Right cardiac atrium (tissue), 5 donors: ENCODE data around the gene ZHX3. TPM values are rescaled to one million over a fixed set of nuclear protein-coding genes. Genes with fewer than 3 reads are reported as not detected.
A peak's percentile ranks its signal among the peaks of the same experiment; 100 is the strongest.

Experiments
- ATAC-seq, 2 donors: fragments of 200-7000 bp; cut with Tn5 transposase; one replicate each; pipeline versions ENCODE4 v1.8.0 to v1.9.1; 2020; ENCODE audit warnings: moderate library complexity in 2 of 2, mild to moderate bottlenecking in 1 of 2
- DNase-seq, 3 donors: peaks; one replicate each; pipeline ENCODE4 v3.0.0-alpha.2; 2020
- H3K27ac ChIP-seq: one replicate; pipeline ENCODE4 v1.5.1; 2013; ENCODE audit warnings: mild to moderate bottlenecking, low read length, control low read depth, moderate library complexity
- H3K27me3 ChIP-seq: one replicate; pipeline ENCODE4 v1.6.1; 2013; ENCODE audit not compliant: control insufficient read depth, insufficient read depth
- H3K4me1 ChIP-seq: one replicate; pipeline ENCODE4 v1.6.1; 2013; ENCODE audit warnings: low read length; ENCODE audit not compliant: control insufficient read depth, insufficient read depth
- H3K4me3 ChIP-seq: one replicate; pipeline ENCODE4 v1.5.1; 2013; ENCODE audit warnings: low read length, control low read depth
- H3K9me3 ChIP-seq: one replicate; pipeline ENCODE4 v1.6.1; 2013; ENCODE audit warnings: low read length; ENCODE audit not compliant: control insufficient read depth
- WGBS: extraction: QIAGEN DNeasy Blood & Tissue Kit; methylation state at CpG from one replicate; pipeline ENCODE4 v1.1.7; 2013; 5-methylcytosine and 5-hydroxymethylcytosine counted together
- intact Hi-C, 4 donors: fragments of 100-400 bp; cut with DNase I; formaldehyde crosslinking; loops; one replicate each; pipeline versions ENCODE4 v1.11.0 to v1.14.0; 2022 to 2023
- polyA plus RNA-seq: library from polyadenylated mRNA; stranded (reverse); fragments of 200-250 nt; gene quantifications from one replicate; pipeline ENCODE4 v1.2.3, GENCODE V29; 2013
- total RNA-seq, 4 donors: library from RNA; stranded (reverse); fragmentation: NEBNext Ultra II Directional; extraction: Animal tissue kit (Norgen Biotek cat#: 25700); gene quantifications; one replicate each; pipeline ENCODE4 v1.2.1, GENCODE V29; 2021
- donor health status: healthy with polysubstance abuse.
- donor health status: DM: no; HTN: yes; CAD: no.
- donor health status: DM: no; HTN: no; CAD: no.
- donor health status: DM: no; HTN: yes; CAD: no; lungs with severe emphysema.
- donor health status: DM: yes; HTN: yes; CAD: no.

ZHX3 gene
- total and polyA plus RNA-seq, 5 donors, result 11.6 to 39.7 (median 33.4) TPM

GRCh38 chr20:41147767-41148191, 169.8 kb downstream of the ZHX3 start:
- DNase-seq, result peak; percentile 43 to 78 (median 73)
- peak; percentile 62 to 71 for ATAC-seq
- peak overlapping the region; percentile 68 for H3K27ac ChIP-seq
- H3K4me1 ChIP-seq, result peaks cover 67% of the 10 kb centered on the region
- no peaks in the 10 kb centered on the region for H3K27me3 ChIP-seq
- 42% methylated on average over 8 of the region's 8 CpGs for WGBS
- H3K4me3 ChIP-seq, result no peak overlapping the region
- H3K9me3 ChIP-seq, result no peaks in the 10 kb centered on the region
- intact Hi-C loops, result no loop called here

GRCh38 chr20:41145821-41146620, 171.5 kb downstream of the ZHX3 start:
- Histone ChIP-seq H3K27me3 (no peaks in the 10 kb centered on the region), H3K4me3 (no peak overlapping the region), H3K4me1 (peaks cover 65% of the 10 kb centered on the region), H3K9me3 (no peaks in the 10 kb centered on the region), H3K27ac (peak overlapping the region; percentile 69)
- intact Hi-C loops, result no loop called here
- 57% methylated on average over 12 of the region's 12 CpGs for WGBS
- DNase-seq, result peak; percentile 70 to 86 (median 79)
- peak; percentile 43 to 56 for ATAC-seq

DNA sequence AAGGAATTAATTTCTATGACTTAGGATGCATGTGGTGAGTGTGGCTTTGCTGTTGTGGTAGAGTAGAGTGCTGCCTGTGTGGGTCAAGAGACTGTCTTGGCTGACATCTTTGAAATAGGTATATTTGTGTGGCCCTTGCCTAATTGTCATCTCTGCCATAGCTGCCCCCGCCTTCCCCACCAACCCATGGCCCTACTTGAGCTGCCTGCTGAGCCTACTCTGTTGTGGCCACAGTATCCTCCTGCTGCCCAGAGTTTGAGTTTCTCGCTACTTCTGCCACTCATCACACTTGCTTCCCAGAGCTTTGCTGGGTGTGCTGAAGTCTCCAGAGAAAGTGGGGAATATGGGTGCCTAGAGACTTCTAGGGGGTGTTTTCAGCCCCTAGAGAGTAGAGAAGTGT, 172.2 kb downstream of the ZHX3 start:
- Histone ChIP-seq H3K27me3 (no peaks in the 10 kb centered on the region), H3K4me1 (peaks cover 67% of the 10 kb centered on the region), H3K4me3 (no peak overlapping the region), H3K27ac (peak overlapping the region; percentile 69), H3K9me3 (no peaks in the 10 kb centered on the region)
- DNase-seq (no peak), ATAC-seq (no peak)
- intact Hi-C loops, result no loop called here
- 99% methylated on average over 2 of the region's 2 CpGs for WGBS

GRCh38 chr20:41143354-41143753, 174.2 kb downstream of the ZHX3 start:
- intact Hi-C loops, result no loop called here
- H3K4me3 ChIP-seq, result no peak overlapping the region
- DNase-seq (no peak), ATAC-seq (no peak)
- H3K27ac ChIP-seq, result peak overlapping the region; percentile 56
- WGBS, result 77% methylated on average over 2 of the region's 2 CpGs
- H3K27me3 ChIP-seq, result no peaks in the 10 kb centered on the region
- H3K4me1 ChIP-seq, result peaks cover 64% of the 10 kb centered on the region
- H3K9me3 ChIP-seq, result no peaks in the 10 kb centered on the region

- intact Hi-C loops, result no loop called here
- Histone ChIP-seq H3K27me3 (no peaks in the 10 kb centered on the region), H3K27ac (peak overlapping the region; percentile 56), H3K9me3 (no peaks in the 10 kb centered on the region), H3K4me1 (peaks cover 60% of the 10 kb centered on the region), H3K4me3 (no peak overlapping the region)
- peak in 1 of 3 donors; percentile 38 for DNase-seq
- WGBS, result 42% methylated on average over 5 of the region's 5 CpGs
- no peak for ATAC-seq
These were observed 174.6 kb downstream of the ZHX3 start for GRCh38 chr20:41142919-41143318.

- peak overlapping the region; percentile 55 for H3K27ac ChIP-seq
- WGBS, result 63% methylated on average over 4 of the region's 4 CpGs
- ATAC-seq (no peak), DNase-seq (peak in 1 of 3 donors; percentile 39)
- H3K27me3 ChIP-seq, result no peaks in the 10 kb centered on the region
- no peaks in the 10 kb centered on the region for H3K9me3 ChIP-seq
- intact Hi-C loops, result no loop called here
- no peak overlapping the region for H3K4me3 ChIP-seq
- peaks cover 55% of the 10 kb centered on the region for H3K4me1 ChIP-seq
These were observed 175.3 kb downstream of the ZHX3 start for GRCh38 chr20:41142245-41142644.

GRCh38 chr20:41141153-41141815, 176.2 kb downstream of the ZHX3 start:
- Histone ChIP-seq H3K9me3 (no peaks in the 10 kb centered on the region), H3K27me3 (no peaks in the 10 kb centered on the region), H3K4me1 (peaks cover 46% of the 10 kb centered on the region), H3K4me3 (no peak overlapping the region), H3K27ac (peak overlapping the region; percentile 71)
- ATAC-seq (peak; percentile 1 to 70), DNase-seq (peak; percentile 74 to 86 (median 85))
- intact Hi-C loops, result no loop called here
- 38% methylated on average over 8 of the region's 8 CpGs for WGBS

DNA sequence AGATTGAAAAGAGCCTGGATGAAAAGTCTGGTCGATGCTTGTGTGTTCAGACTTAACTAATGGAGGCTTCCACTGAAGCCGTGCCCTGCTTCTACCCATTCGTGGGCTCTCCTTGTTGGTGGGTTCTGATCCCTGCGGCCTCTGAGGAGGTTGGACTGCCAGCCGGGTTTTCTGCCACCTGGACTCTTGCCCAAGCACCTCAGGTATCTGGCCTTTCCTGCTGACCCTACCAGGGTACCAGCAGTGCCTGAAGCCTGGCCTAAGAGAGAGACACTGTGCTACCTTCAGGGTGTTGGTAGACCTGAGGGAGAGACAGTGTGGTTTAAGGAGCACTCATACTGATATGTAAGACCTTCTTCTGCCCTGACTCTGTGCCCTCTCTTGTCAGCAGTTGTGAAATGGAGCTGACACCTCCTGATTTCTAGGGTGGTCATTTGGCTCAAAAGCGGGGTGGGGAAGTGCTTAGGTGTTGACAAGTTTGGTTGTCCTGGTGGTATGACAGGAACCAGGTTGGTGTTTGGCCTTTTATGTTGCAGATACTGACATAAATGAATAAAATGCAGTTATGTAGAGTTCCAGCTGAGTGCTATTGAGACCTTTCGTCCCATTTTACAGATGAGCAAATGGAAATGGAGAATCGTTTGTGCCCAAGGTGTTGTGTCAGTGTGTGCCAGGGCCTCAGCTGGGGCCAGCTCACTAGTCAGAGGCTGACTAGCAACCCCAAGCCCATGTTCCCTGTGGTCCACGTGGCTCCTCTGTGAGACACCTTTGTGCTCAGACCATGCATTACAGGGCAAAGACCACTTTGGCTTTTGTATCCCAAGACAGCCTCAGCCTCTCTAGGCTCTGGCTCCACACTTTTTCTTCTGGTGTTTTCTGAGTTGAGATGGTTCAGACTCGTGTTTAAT, 177.1 kb downstream of the ZHX3 start:
- Histone ChIP-seq H3K27me3 (no peaks in the 10 kb centered on the region), H3K27ac (peak overlapping the region; percentile 71), H3K9me3 (no peaks in the 10 kb centered on the region), H3K4me1 (peaks cover 41% of the 10 kb centered on the region), H3K4me3 (no peak overlapping the region)
- intact Hi-C loops, result no loop called here
- 56% methylated on average over 10 of the region's 10 CpGs for WGBS
- ATAC-seq (no peak), DNase-seq (peak in 1 of 3 donors; percentile 47)

DNA sequence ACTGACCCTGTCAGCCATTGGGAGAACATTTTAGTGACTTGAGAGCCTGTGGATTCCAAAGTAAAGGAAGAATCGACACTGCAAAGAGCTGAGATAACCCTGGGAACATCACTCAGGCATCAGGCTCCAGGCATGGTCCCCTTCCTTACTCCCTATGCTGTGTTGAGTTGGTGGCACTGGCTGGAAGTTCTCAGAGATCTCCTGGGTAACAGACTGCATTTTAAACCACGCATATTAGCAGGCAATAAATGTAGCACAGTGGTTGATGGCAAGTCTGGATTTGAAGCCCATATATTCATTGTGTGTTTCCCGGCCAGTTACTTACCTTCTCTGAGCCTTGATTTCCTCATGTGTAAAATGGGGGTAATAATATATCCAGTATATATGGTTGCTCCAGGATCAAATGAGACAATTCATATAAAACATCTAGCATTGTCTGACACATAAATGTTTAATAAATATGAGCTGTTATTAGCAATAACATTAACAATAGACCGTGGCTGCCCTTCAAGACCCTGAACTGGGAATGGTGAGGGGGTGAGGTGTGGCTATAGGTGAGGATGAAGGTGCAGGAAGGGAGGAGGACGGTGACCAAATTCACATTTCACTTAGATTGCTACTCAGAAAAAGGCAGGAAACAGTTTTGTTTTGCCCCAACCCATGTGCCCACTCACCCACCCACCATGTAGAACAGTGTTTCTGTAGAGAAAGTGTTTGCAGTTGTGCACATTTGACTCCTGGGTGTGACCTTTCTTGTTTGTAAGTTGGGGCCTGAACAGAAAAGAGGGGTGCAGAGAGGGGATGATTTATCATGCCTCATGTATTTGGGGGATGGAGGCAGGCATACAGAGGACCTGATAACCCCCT, 178.1 kb downstream of the ZHX3 start:
- intact Hi-C loops, result loop anchor here in 2 of 4 donors (5.0 to 10.0 kb wide), 2 partner anchors 203 to 205 kb away; partner anchors contain the start of gene LPIN3 (in 2 of the 2)
- 47% methylated on average over 5 of the region's 5 CpGs for WGBS

More for the DNA sequence above, 178.1 kb downstream of the ZHX3 start:
- DNase-seq (no peak), ATAC-seq (no peak)
- Histone ChIP-seq H3K27me3 (no peaks in the 10 kb centered on the region), H3K27ac (peak overlapping the region; percentile 56), H3K4me1 (peaks cover 36% of the 10 kb centered on the region), H3K4me3 (peak overlapping the region; percentile 83), H3K9me3 (no peaks in the 10 kb centered on the region)
